Choroid plexus epithelial cell (primary cell): ENCODE results near the gene WDR47.

ENCODE experiments used
- DNase-seq: peaks from one replicate; pipeline ENCODE4 v3.0.0-alpha.2; 2010; ENCODE audit warnings: low read depth
- H3K4me3 ChIP-seq: 2 replicates; pipeline ENCODE4 v1.5.1; 2011; ENCODE audit warnings: low read depth, mild to moderate bottlenecking, control low read depth, low read length, moderate library complexity
- CTCF ChIP-seq: conservative IDR thresholded peaks from 2 replicates; pipeline ENCODE4 v1.5.1; 2011; ENCODE audit warnings: low read depth, mild to moderate bottlenecking, control low read depth, inconsistent platforms, low read length, moderate library complexity

The WDR47 gene

DNA sequence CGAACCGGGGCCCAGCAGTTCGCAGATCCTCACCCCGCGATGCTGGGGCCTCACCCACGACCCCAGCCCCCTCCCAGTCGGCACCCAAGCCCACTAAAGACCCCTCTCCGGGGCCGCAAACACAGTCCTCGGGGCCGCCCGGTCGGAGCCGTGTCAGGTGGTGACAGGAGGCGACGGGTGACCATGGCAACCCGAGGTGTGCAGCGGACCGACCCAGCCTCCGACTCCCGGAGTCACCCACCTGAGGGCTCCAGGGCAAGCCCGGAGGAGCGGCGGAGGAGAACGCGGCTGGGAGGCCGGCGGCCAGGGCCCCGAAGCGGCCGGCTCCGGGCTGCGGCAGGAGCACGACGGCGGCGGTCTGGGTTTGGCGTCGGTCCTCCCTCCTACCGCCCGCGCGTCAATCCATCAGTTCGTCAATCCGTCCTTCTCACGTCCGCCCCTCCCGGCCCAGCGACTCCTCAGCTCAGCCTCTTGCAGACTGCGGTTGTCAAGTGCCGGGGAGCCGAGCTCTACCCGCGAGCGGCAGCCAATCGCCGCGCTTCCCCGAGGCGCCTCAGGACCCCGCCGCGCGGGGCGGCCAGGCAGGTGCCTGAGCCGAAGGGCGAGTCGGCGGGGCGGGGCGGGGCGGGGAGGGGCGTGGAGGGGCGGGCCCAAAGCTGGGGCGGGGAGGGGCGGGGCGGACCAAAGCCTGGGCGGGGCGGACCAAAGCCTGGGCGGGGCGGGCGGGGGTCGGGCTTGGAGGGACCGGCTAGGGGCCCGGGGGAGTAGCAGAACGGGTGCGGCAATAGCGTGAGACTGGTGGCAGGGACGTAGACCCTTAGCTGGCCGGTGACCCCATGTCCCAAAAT is at the start of gene WDR47:
Gene WDR47, minus strand, starts transcription at position 482 of the 848 bp plus-strand sequence. CDS start 18,590 bp downstream, outside the sequence.
- peak within 1 kb of the TSS; percentile 87 for H3K4me3 ChIP-seq
- no peak for TF ChIP-seq CTCF
- DNase-seq: peak; percentile 98

DNA sequence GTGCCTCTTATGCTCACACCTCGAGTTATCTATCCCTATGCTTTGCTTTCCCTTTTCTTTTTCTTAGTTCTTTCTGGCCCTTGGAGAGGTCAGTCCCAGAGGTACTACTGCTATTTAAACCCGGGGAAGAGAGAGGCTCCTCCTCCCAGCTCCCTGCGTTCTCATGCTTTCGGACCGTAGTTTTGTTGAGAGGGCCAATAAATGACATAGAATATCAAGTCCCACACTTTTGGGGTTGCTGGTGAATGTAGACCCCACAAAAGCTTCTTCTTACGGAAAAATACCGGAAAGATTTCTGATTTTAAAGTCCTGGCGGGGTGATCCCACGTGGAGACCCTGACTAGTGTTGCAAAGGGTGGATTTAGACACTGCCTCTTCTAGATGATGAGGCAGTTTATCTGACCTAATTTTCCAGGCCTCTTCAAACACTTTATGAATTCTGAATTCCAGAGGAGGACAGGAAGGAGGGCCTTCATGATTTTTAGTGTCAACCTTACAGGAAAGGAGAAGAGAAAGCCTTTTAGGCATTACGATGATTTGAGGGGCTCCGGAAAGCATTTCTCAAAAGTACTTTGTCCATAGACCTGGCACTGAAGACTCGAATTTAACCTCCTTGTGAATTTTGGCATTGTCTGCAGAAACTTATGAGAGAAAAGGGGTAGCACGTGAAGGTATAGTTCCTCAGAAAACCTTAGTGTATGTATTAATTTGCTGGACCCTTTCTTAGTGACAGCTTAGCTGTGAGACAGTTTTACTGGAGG is 49.4 kb upstream of the WDR47 start:
- peak; percentile 70 for DNase-seq
- TF ChIP-seq CTCF: no peak
- peak overlapping the region; percentile 94 for H3K4me3 ChIP-seq

DNA sequence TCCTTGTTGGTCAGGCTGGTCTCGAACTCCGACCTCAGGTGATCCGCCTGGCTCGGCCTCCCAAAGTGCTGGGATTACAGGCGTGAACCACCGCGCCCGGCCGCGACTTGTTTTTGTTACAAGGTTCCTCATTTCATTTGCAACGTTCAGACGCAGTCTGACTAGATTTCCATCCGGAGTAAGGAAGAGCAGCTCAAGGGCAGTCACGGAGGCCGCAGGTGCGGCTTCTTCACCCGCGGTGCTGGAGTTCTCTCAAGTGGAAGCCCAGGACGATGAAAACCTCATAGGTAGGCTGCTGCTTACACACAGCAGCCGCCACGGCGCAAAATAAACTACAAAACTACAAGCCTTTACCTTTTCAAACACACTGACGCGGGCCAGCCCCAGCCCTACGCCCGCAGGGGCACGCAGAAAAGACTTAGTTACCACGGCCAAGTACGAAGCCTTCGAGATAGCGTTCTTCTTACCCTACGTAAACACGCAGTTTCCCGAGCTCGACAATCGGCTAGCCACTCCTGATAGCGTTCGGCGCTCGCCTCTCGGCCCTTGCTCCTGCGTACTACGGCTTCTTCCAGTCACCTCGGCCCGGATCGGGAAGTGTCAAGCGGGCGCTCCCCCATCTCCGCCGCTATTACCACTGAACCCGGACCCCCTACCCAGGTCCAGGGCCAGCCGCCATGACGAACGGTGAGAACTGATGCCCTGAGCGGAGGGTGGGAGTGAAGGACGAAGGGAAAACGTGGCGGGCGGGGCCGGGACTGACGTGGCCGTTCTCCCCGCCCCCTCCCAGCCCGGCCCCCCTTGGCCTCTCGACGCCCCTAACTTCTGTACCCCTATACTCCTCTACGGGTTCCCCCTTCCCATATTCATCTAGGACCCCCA is 48.5 kb upstream of the WDR47 start, which contains the start of gene TMEM167B:
Gene TMEM167B, plus strand, starts transcription at position 569 of the 882 bp plus-strand sequence. Its CDS starts 109 bp downstream, at position 678.
- peak; percentile 97 for DNase-seq
- TF ChIP-seq CTCF: no peak
- peak within 1 kb of the TSS; percentile 94 for H3K4me3 ChIP-seq

DNA sequence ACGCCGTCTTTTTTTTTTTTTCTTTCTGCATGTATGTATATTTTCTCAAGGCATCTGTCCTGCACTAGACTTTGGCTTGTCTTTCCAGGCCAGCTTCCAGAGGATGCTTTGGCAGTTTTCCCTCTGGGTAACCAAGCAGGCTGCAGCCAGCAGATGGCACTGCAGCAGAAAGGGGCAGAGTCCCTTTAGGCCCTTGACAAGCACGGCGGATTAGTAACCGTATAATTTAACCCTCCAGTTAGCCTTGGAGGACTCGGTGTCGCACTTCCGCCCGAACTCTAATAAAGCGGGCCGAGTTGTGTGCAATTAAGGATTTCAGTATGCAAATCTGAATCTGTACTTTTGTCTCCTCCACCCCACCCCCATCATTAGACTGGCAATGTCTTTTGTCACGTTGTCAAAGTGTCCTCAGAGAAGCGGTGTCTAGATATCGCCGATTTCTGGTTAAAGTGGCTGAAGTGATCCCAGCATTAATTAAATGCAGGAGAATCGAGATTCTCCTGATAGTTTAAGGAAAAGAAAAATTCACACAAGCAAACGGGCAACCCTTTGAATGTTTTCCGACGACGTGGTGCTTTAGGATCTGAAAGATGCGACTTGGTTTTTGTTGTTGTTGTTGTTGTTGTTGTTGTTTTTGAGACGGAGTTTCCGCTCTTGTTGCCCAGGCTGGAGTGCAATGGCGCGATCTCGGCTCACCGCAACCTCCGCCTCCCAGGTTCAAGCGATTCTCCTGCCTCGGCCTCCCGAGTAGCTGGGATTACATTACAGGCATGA is 47.5 kb upstream of the WDR47 start:
- TF ChIP-seq CTCF: no peak
- no peak for DNase-seq
- H3K4me3 ChIP-seq: no peak overlapping the region

DNA sequence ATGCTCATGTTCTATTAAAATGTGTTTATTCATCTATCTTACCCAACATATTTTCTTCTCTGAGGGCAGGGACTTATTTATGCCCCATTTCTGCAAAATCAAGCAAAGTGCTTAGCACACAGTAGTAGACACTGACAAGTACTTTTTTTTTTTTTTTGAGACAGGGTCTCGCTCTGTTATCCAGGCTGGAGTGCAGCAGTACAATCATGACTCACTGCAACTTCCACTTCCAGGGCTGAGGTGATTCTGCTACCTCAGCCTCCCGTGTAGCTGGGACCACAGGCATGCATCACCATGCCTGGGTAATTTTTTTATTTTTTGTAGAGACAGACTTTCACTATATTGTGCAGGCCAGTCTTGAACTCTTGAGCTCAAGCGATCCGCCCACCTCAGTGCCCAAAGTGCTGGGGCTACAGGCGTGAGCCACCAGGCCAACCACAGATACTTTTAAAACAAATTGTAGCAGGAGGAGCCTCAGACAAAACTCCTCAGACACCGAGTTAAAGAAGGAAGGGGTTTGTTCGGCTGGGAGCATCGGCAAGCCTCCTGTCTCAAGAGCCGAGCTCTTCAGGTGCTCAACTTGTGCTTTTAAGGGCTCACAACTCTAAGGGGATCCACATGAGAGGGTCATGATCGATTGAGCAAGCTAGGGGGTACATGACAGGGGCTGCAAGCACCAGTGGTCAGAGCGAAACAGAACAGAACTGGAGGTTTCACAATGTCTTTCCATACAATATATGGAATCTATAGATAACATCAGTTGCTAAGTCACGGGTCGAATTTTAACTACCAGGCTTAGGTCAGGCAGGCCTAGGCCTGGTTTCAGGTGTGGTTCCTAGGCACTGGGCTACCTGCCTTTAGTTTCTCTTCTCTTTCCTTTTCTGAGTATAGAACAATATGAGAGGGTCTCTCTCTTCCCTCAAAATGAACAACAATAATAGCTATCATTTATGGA is 42.9 kb upstream of the WDR47 start:
- no peak for TF ChIP-seq CTCF
- peak; percentile 70 for DNase-seq
- no peak overlapping the region for H3K4me3 ChIP-seq
